Endothelial cell of umbilical vein (primary cell): ENCODE measurements around the gene AKR1C2. TPM values are rescaled to one million over a fixed set of nuclear protein-coding genes. Genes with fewer than 3 reads are reported as not detected.
A peak's percentile ranks its signal among the peaks of the same experiment; 100 is the strongest.
"Not testable (repeated sequence)": the region's sequence is repeated elsewhere in the genome, so short reads cannot be mapped to it uniquely, and the experiment has no call there.

Experiments
- BruUV-seq: library from RNA; stranded (reverse); fragments of 400-500 nt; replicated peaks from 2 replicates; lab custom pipeline; 2021; lab: Mats Ljungman, UMichigan
- CTCF ChIA-PET: fragments of 300-600, 350-600 bp; sonication (Branson Sonifier 250); formaldehyde crosslinking; loops from one replicate; lab custom pipeline; 2021; ENCODE audit warnings: antibody characterized with exemption, inconsistent platforms; lab: Charles Lee
- POLR2A ChIA-PET: fragments of 300-600, 350-600 bp; sonication (Branson Sonifier 250); formaldehyde crosslinking; loops from one replicate; lab custom pipeline; 2021; ENCODE audit warnings: antibody characterized with exemption, inconsistent platforms; lab: Charles Lee
- DNase-seq: peaks from one replicate; pipeline ENCODE4 v3.0.0-alpha.2; 2011; ENCODE audit warnings: low read depth, low spot score
- FAIRE-seq: peaks from 2 replicates; lab custom pipeline; 2011; peaks lifted over from hg19 to GRCh38; lab: Jason Lieb, UNC
- H2AFZ ChIP-seq: 2 replicates; pipeline ENCODE4 v1.6.0; 2012; ENCODE audit warnings: low read depth, low read length, control low read depth, inconsistent platforms
- H3K27ac ChIP-seq: 2 replicates; pipeline ENCODE4 v1.5.1; 2011; ENCODE audit warnings: low read depth, mild to moderate bottlenecking, control low read depth, low read length, moderate library complexity; ENCODE audit not compliant: insufficient read depth
- H3K27me3 ChIP-seq, 2 experiments: 2 replicates each; pipeline versions ENCODE4 v1.6.0 to v1.6.1; 2011; ENCODE audit warnings: low read length in 2 of 2, mixed read lengths in 1 of 2; ENCODE audit not compliant: control insufficient read depth in 2 of 2, insufficient read depth in 2 of 2
- H3K36me3 ChIP-seq, 2 experiments: 2 replicates in 1 of 2; 3 replicates in 1 of 2; pipeline ENCODE4 v1.5.1; 2011; ENCODE audit warnings: low read length in 2 of 2, mild to moderate bottlenecking in 1 of 2, moderate library complexity in 1 of 2; ENCODE audit not compliant: control insufficient read depth in 2 of 2, insufficient read depth in 2 of 2; ENCODE audit errors: extremely low read depth in 1 of 2
- H3K4me1 ChIP-seq: 3 replicates; pipeline ENCODE4 v1.5.1; 2011; ENCODE audit warnings: mild to moderate bottlenecking, low read length; ENCODE audit not compliant: control insufficient read depth, insufficient read depth; ENCODE audit errors: extremely low read depth
- H3K4me2 ChIP-seq: 2 replicates; pipeline ENCODE4 v1.6.1; 2011; ENCODE audit warnings: low read length, control low read depth, mixed read lengths; ENCODE audit not compliant: insufficient read depth
- H3K4me3 ChIP-seq, 3 experiments: fragments of 200-600 bp in 1 of 3; sonication (generic), shearing (Covaris generic) in 1 of 3; replicated peaks in 1 of 3; 2 replicates each; pipeline ENCODE4 v1.5.1; 2011 to 2016; ENCODE audit warnings: control low read depth in 3 of 3, low read length in 3 of 3, mild to moderate bottlenecking in 2 of 3, inconsistent platforms in 1 of 3, low read depth in 1 of 3, moderate library complexity in 1 of 3; ENCODE audit not compliant: insufficient read depth in 1 of 3
- H3K79me2 ChIP-seq: 2 replicates; pipeline ENCODE4 v1.6.0; 2012; ENCODE audit warnings: low read length, inconsistent platforms; ENCODE audit not compliant: control insufficient read depth, insufficient read depth
- H3K9ac ChIP-seq: replicated peaks from 2 replicates; pipeline ENCODE3; 2011; ENCODE audit warnings: low read length, control low read depth; ENCODE audit not compliant: insufficient read depth; ENCODE audit errors: extremely low read depth
- H3K9me1 ChIP-seq: replicated peaks from 3 replicates; pipeline ENCODE4 v1.6.0; 2011; ENCODE audit warnings: mild to moderate bottlenecking, low read length; ENCODE audit not compliant: control insufficient read depth, insufficient read depth; ENCODE audit errors: extremely low read depth
- H3K9me3 ChIP-seq: replicated peaks from 2 replicates; pipeline ENCODE4 v1.5.1; 2012; ENCODE audit warnings: low read length, inconsistent platforms; ENCODE audit not compliant: control insufficient read depth, insufficient read depth
- H4K20me1 ChIP-seq: replicated peaks from 2 replicates; pipeline ENCODE3; 2011; ENCODE audit warnings: mild to moderate bottlenecking, low read length; ENCODE audit not compliant: control insufficient read depth, insufficient read depth; ENCODE audit errors: extremely low read depth
- EZH2 ChIP-seq: IDR thresholded peaks from 2 replicates; pipeline ENCODE4 v1.6.1; 2012; ENCODE audit warnings: borderline replicate concordance, low read depth, mild to moderate bottlenecking, moderate library complexity, low read length, inconsistent platforms; ENCODE audit not compliant: severe bottlenecking
- FOS ChIP-seq: IDR thresholded peaks from 2 replicates; pipeline ENCODE4 v1.6.1; 2011; ENCODE audit warnings: mild to moderate bottlenecking, low read length, moderate library complexity, borderline replicate concordance; ENCODE audit not compliant: insufficient read depth
- GATA2 ChIP-seq: IDR thresholded peaks from 2 replicates; pipeline ENCODE4 v1.7.0; 2011; ENCODE audit warnings: low read depth, mild to moderate bottlenecking, moderate library complexity, mixed read lengths, low read length; ENCODE audit not compliant: insufficient read length, insufficient read depth
- JUN ChIP-seq: IDR thresholded peaks from 2 replicates; pipeline ENCODE4 v1.6.1; 2011; ENCODE audit warnings: borderline replicate concordance, low read depth; ENCODE audit not compliant: insufficient read length, insufficient read depth
- MYC ChIP-seq: IDR thresholded peaks from one replicate; pipeline ENCODE4 v1.6.1; 2011; ENCODE audit warnings: mild to moderate bottlenecking, low read depth, low read length
- dilution Hi-C: fragments of 300-500 bp; cut with MboI; formaldehyde crosslinking; loops from one replicate; pipeline ENCODE4 v1.15.0; 2019; ENCODE audit warnings: low sequenced_read_pairs; ENCODE audit not compliant: extremely low pct_ligation_motif_present
- intact Hi-C: fragments of 100-400 bp; cut with micrococcal nuclease; formaldehyde crosslinking; loops from one replicate; pipeline ENCODE4 v1.10.0; 2022
- polyA plus RNA-seq, 4 experiments: library from polyadenylated mRNA; depleted of rRNA in 3 of 4; stranded (reverse) in 3 of 4; unstranded in 1 of 4; fragments of >200 nt; gene quantifications; 2 replicates each; pipeline versions ENCODE4 v1.2.1 to v1.2.3, GENCODE V29; 2011 to 2012; ENCODE audit warnings: missing spikeins in 1 of 4
- total RNA-seq: library from RNA; stranded (reverse); gene quantifications from 2 replicates; pipeline ENCODE4 v1.2.3, GENCODE V29; 2021
- TF ChIP-seq, protein P1 (sequence below): IDR thresholded peaks from 2 replicates; pipeline ENCODE4 v1.6.1; 2011; ENCODE audit not compliant: insufficient read depth, insufficient read length

AKR1C2 gene
- total and polyA plus RNA-seq, 2 donors (not counting 3 experiments of a cell fraction or from before 2014, with no cell fraction given): 0.84 to 1.7 TPM

DNA sequence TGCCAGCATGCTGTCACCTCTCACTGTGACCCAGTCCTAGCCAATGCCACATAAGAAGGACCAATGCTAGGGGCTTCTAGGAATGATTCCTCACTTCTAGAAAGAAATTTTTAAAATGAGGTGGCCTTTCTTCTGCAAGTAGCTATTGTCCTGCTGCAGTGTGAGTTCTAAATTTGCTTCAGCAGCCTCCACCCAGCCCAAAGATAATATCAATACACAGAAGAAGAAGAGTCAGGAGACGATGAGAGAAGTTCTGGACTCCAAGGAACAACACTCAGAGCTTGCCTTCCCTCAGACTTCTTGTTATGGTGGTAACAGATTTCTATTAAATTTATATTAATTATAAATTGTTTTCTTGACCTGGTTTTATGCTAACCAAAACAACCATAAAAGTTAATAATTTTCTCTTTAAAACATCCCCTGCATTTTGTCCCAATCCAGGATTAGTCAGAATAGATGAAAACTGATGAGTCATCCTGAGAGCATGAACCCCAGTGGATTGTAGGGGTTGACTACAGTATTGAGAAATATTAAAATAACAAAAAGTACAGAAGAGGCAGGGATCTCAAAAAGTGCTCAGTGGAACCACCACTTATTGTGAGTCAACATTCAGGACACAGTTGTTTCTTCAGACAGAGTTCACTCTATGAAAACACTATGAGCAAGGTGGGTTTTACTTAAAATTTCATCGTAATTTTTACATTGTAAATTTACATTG lies 29.6 kb upstream of the AKR1C2 start:
- Histone ChIP-seq H3K9me1 (no peaks in the 10 kb centered on the region), H3K4me1 (no peaks in the 10 kb centered on the region), H3K9ac (no peak overlapping the region), H3K36me3 (no peaks in the 10 kb centered on the region), H3K79me2 (no peaks in the 10 kb centered on the region), H3K4me2 (no peak overlapping the region), H2AFZ (no peak overlapping the region), H3K27ac (no peak overlapping the region), H4K20me1 (no peaks in the 10 kb centered on the region), H3K27me3 (no peaks in the 10 kb centered on the region), H3K9me3 (peaks cover 2% of the 10 kb centered on the region), H3K4me3 (no peak overlapping the region)
- BruUV-seq: no TSS peak
- TF ChIP-seq, protein P1, sequence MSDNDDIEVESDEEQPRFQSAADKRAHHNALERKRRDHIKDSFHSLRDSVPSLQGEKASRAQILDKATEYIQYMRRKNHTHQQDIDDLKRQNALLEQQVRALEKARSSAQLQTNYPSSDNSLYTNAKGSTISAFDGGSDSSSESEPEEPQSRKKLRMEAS: no peak
- TF ChIP-seq EZH2 (no peak), GATA2 (no peak), MYC (no peak), JUN (peak; percentile 50), FOS (peak; percentile 27)
- no peak for FAIRE-seq
- intact Hi-C loops: no loop called here
- ChIA-PET CTCF (no interaction called here), POLR2A (no interaction called here)
- dilution Hi-C loops: no loop called here
- no peak for DNase-seq

DNA sequence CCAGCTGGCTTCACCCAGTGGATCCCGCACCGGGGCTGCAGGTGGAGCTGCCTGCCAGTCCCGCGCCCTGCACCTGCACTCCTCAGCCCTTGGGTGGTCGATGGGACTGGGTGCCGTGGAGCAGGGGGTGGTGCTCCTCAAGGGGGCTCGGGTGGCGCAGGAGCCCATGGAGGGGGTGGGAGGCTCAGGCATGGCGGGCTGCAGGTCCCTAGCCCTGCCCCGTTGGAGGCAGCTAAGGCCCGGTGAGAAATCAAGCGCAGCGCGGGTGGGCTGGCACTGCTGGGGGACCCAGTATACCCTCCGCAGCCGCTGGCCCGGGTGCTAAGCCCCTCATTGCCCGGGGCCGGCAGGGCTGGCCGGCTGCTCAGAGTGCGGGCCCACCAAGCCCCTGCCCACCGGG lies 28.8 kb upstream of the AKR1C2 start:
- H3K27me3 ChIP-seq, H3K9me1 ChIP-seq, intact Hi-C loops, H3K9me3 ChIP-seq, BruUV-seq, H3K27ac ChIP-seq, H4K20me1 ChIP-seq, H3K4me1 ChIP-seq, H3K79me2 ChIP-seq, H3K36me3 ChIP-seq, DNase-seq, H3K4me2 ChIP-seq, H2AFZ ChIP-seq, dilution Hi-C loops, H3K4me3 ChIP-seq, H3K9ac ChIP-seq, FAIRE-seq, POLR2A ChIA-PET: not testable (repeated sequence)
- CTCF ChIA-PET: interaction anchor here (1.2 kb wide), 1 partner anchor 12 kb away, joined by 3 read pairs; no protein-coding TSS in a partner anchor

DNA sequence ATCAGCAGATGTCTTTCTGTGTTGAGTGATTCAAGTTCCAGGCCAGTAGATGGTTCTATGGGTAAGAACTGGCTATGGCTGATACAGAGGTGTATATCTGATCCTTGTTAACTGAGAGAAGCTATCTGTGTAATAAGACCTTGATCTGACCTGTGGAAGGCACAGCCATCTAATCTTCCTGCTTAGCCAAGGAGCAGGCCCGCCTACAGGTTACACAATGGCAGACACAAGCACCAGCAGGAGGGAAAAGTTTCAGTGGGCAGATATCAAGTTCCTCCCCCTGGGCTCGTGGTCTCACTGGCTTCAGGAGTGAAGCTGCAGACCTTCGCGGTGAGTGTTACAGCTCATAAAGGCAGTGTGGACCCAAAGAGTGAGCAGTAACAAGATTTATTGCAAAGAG lies 27.9 kb upstream of the AKR1C2 start:
- H2AFZ ChIP-seq, H3K9me3 ChIP-seq, H3K27me3 ChIP-seq, H3K9me1 ChIP-seq, intact Hi-C loops, FAIRE-seq, POLR2A ChIA-PET, H3K4me2 ChIP-seq, dilution Hi-C loops, H3K27ac ChIP-seq, BruUV-seq, H4K20me1 ChIP-seq, H3K4me1 ChIP-seq, H3K79me2 ChIP-seq, H3K4me3 ChIP-seq, H3K9ac ChIP-seq, H3K36me3 ChIP-seq: not testable (repeated sequence)
- CTCF ChIA-PET: interaction anchor here (1.2 kb wide), 1 partner anchor 12 kb away, joined by 3 read pairs; no protein-coding TSS in a partner anchor
- DNase-seq: peak; percentile 3
